ENCODE measurements around the gene PLPPR1.

DNA sequence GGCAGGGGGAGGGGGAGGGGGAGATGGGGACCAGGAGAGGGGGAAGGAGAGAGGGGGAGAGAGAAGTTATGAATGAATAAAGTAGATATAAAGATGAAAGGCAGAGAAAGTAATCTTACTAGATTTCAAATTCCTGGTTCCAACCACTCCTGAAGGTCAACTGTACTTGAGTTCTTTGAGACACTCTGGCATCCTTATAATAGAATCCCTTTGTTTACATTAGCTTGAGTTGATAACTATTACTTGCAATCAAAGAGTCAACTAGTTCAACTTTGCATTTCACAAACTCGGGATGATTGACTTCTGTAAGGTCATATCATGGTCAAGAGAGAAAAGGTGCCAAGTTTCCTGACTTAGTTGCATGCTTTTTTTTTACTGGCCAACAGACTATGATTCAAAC, 314.1 kb downstream of the PLPPR1 start:
- TF ChIP-seq RAD21 (IDR thresholded peaks at IDR 0.05; ENCODE audit: low read length) (no peak), BHLHE40 (IDR thresholded peaks at IDR 0.05; ENCODE audit: low read depth, low read length) (no peak), RFX5 (IDR thresholded peaks at IDR 0.05; ENCODE audit: low read depth, low read length) (no peak), FOS (IDR thresholded peaks at IDR 0.05; ENCODE audit: low read depth, low read length) (no peak), POLR2A (IDR thresholded peaks at IDR 0.05; ENCODE audit: low read depth, low read length) (no peak), MAFK (IDR thresholded peaks at IDR 0.05; ENCODE audit: low read depth, low read length) (no peak), MXI1 (IDR thresholded peaks at IDR 0.05; ENCODE audit: borderline replicate concordance, low read depth, low read length) (no peak), CEBPB (IDR thresholded peaks at IDR 0.05; ENCODE audit: low read depth, low read length) (no peak), NFE2L2 (IDR thresholded peaks at IDR 0.05; ENCODE audit: low read depth, low read length) (no peak), SMC3 (IDR thresholded peaks at IDR 0.05; ENCODE audit: low read depth, low read length) (no peak), CHD1 (IDR thresholded peaks at IDR 0.05; ENCODE audit: low read depth, low read length) (no peak)
- TF ChIP-seq, protein P1, sequence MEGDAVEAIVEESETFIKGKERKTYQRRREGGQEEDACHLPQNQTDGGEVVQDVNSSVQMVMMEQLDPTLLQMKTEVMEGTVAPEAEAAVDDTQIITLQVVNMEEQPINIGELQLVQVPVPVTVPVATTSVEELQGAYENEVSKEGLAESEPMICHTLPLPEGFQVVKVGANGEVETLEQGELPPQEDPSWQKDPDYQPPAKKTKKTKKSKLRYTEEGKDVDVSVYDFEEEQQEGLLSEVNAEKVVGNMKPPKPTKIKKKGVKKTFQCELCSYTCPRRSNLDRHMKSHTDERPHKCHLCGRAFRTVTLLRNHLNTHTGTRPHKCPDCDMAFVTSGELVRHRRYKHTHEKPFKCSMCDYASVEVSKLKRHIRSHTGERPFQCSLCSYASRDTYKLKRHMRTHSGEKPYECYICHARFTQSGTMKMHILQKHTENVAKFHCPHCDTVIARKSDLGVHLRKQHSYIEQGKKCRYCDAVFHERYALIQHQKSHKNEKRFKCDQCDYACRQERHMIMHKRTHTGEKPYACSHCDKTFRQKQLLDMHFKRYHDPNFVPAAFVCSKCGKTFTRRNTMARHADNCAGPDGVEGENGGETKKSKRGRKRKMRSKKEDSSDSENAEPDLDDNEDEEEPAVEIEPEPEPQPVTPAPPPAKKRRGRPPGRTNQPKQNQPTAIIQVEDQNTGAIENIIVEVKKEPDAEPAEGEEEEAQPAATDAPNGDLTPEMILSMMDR (conservative IDR thresholded peaks at IDR 0.05; ENCODE audit: low read depth, low read length), result no peak
- TF ChIP-seq, protein P2, sequence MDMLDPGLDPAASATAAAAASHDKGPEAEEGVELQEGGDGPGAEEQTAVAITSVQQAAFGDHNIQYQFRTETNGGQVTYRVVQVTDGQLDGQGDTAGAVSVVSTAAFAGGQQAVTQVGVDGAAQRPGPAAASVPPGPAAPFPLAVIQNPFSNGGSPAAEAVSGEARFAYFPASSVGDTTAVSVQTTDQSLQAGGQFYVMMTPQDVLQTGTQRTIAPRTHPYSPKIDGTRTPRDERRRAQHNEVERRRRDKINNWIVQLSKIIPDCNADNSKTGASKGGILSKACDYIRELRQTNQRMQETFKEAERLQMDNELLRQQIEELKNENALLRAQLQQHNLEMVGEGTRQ (IDR thresholded peaks at IDR 0.05; ENCODE audit: low read depth, low read length), result no peak
- TF ChIP-seq, protein P3, sequence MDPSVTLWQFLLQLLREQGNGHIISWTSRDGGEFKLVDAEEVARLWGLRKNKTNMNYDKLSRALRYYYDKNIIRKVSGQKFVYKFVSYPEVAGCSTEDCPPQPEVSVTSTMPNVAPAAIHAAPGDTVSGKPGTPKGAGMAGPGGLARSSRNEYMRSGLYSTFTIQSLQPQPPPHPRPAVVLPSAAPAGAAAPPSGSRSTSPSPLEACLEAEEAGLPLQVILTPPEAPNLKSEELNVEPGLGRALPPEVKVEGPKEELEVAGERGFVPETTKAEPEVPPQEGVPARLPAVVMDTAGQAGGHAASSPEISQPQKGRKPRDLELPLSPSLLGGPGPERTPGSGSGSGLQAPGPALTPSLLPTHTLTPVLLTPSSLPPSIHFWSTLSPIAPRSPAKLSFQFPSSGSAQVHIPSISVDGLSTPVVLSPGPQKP (IDR thresholded peaks at IDR 0.05; ENCODE audit: borderline replicate concordance, low read depth, low read length), result no peak
